SK-N-SH treated with all-trans-retinoic acid at 6 μM for 48 hours (cell line): ENCODE results near the gene NCBP2L.

Experiments used
- GLIS3 ChIP-seq: fragments of 250-450 bp; sonication (Bioruptor Pico); IDR thresholded peaks from 2 replicates; pipeline ENCODE4 v1.5.0; 2020; ENCODE audit warnings: mild to moderate bottlenecking, moderate library complexity
- ISL1 ChIP-seq: fragments of 250-450 bp; sonication (Bioruptor Pico); IDR thresholded peaks from 2 replicates; pipeline ENCODE4 v2.1.2; 2022; ENCODE audit warnings: mild to moderate bottlenecking, moderate library complexity
- PPARA ChIP-seq: fragments of 250-450 bp; sonication (Bioruptor Pico); IDR thresholded peaks from 2 replicates; pipeline ENCODE4 v1.5.0; 2020; ENCODE audit warnings: mild to moderate bottlenecking, borderline replicate concordance
- SNAI2 ChIP-seq: fragments of 250-450 bp; sonication (Bioruptor Pico); IDR thresholded peaks from 2 replicates; pipeline ENCODE4 v1.5.0; 2020; ENCODE audit warnings: mild to moderate bottlenecking, moderate library complexity
- ZNF70 ChIP-seq: fragments of 450-650 bp; formaldehyde crosslinking; IDR thresholded peaks from 2 replicates; pipeline ENCODE4 v1.5.0; 2020; ENCODE audit warnings: mild to moderate bottlenecking, moderate library complexity
- TF ChIP-seq, protein P1 (sequence below): fragments of 250-450 bp; sonication (Bioruptor Pico); IDR thresholded peaks from 2 replicates; pipeline ENCODE4 v1.8.0; 2020; ENCODE audit warnings: mild to moderate bottlenecking, moderate library complexity, borderline replicate concordance

DNA sequence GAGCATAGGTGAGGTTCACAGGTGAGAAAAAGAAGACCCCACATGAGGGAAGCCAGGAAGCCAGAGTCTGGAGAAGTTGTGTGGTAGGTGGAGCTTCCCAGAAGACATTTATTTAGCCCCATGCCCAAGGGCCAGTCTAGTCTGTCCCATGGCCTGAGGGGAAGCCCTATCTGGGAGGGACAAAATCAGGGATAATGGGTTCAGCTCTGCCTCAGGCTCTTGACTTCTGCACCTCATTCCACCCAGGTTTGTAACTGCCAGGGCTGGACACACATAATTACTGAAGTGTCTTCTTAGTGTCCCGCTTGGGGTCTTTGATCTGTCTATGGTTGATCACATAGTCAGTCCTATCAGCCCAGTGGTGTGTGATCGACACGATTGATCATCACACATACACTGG, 38.0 kb upstream of the NCBP2L start:
- TF ChIP-seq, protein P1, sequence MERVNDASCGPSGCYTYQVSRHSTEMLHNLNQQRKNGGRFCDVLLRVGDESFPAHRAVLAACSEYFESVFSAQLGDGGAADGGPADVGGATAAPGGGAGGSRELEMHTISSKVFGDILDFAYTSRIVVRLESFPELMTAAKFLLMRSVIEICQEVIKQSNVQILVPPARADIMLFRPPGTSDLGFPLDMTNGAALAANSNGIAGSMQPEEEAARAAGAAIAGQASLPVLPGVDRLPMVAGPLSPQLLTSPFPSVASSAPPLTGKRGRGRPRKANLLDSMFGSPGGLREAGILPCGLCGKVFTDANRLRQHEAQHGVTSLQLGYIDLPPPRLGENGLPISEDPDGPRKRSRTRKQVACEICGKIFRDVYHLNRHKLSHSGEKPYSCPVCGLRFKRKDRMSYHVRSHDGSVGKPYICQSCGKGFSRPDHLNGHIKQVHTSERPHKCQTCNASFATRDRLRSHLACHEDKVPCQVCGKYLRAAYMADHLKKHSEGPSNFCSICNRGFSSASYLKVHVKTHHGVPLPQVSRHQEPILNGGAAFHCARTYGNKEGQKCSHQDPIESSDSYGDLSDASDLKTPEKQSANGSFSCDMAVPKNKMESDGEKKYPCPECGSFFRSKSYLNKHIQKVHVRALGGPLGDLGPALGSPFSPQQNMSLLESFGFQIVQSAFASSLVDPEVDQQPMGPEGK (CRISPR knock-in tag) = no peak
- no peak for TF ChIP-seq ISL1
- no peak for TF ChIP-seq SNAI2
- TF ChIP-seq ZNF70 (CRISPR knock-in tag) = no peak
- no peak for TF ChIP-seq PPARA (CRISPR knock-in tag)
- TF ChIP-seq GLIS3 = no peak
